ENCODE results near the gene ABCF2.

DNA sequence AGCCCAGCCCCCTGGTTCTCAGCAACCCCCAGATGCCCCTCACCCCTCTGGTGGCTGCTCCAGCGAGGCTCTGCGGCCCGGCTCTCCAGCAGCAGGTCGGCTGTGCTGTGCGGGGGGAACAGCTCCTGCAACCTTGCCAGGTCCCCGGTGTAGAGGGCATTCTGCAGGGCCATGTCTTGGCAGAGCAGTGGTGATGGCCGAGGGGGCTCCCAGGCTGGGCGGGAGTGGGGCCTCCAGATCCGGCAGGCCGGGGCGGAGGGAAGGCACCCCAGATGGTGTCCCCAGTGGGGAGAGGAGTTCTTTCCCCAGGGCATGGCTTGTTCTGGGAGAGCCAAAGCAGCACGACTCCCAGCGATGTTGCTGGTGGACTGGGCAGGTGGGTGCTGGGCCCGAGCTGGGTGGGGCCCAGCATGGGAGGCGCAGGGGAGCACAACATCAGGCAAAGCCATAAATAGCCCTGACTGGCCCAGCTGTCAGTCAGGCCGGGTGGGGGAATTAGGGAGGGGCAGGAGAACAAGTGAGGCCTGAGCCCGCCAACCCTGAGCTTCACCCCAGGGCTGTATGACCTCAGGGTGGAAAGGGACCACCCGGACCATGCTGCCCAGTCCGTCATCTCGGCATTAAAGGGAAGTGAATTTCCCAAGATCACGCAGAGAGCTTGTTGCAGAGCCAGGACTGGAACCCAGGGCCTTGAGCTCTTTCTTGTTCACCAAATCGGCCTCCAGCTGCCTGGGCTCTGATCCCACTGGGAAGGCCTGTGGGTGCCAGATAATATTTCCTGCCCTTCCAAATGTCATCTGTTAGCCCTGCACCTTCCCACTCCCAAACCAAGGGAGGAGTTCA is 39.4 kb downstream of the ABCF2 start:
- TF ChIP-seq, protein P1, sequence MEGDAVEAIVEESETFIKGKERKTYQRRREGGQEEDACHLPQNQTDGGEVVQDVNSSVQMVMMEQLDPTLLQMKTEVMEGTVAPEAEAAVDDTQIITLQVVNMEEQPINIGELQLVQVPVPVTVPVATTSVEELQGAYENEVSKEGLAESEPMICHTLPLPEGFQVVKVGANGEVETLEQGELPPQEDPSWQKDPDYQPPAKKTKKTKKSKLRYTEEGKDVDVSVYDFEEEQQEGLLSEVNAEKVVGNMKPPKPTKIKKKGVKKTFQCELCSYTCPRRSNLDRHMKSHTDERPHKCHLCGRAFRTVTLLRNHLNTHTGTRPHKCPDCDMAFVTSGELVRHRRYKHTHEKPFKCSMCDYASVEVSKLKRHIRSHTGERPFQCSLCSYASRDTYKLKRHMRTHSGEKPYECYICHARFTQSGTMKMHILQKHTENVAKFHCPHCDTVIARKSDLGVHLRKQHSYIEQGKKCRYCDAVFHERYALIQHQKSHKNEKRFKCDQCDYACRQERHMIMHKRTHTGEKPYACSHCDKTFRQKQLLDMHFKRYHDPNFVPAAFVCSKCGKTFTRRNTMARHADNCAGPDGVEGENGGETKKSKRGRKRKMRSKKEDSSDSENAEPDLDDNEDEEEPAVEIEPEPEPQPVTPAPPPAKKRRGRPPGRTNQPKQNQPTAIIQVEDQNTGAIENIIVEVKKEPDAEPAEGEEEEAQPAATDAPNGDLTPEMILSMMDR (IDR thresholded peaks at IDR 0.05; ENCODE audit: low read length): no peak
- no peak for TF ChIP-seq EZH2 (IDR thresholded peaks at IDR 0.05; ENCODE audit: borderline replicate concordance, low read length)
